Epithelial cell of prostate (primary cell): ENCODE results near the gene B3GALT2.
"Not testable (repeated sequence)": the region's sequence is repeated elsewhere in the genome, so short reads cannot be mapped to it uniquely, and the experiment has no call there.

Experiments
- DNase-seq: peaks from one replicate; pipeline ENCODE4 v3.0.0-alpha.2; 2011; ENCODE audit warnings: low read depth, low spot score
- H3K27ac ChIP-seq: fragments of 450-650 bp; 2 replicates; pipeline ENCODE4 v1.5.1; 2017; ENCODE audit warnings: mild to moderate bottlenecking

B3GALT2 gene, protein sequence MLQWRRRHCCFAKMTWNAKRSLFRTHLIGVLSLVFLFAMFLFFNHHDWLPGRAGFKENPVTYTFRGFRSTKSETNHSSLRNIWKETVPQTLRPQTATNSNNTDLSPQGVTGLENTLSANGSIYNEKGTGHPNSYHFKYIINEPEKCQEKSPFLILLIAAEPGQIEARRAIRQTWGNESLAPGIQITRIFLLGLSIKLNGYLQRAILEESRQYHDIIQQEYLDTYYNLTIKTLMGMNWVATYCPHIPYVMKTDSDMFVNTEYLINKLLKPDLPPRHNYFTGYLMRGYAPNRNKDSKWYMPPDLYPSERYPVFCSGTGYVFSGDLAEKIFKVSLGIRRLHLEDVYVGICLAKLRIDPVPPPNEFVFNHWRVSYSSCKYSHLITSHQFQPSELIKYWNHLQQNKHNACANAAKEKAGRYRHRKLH

DNA sequence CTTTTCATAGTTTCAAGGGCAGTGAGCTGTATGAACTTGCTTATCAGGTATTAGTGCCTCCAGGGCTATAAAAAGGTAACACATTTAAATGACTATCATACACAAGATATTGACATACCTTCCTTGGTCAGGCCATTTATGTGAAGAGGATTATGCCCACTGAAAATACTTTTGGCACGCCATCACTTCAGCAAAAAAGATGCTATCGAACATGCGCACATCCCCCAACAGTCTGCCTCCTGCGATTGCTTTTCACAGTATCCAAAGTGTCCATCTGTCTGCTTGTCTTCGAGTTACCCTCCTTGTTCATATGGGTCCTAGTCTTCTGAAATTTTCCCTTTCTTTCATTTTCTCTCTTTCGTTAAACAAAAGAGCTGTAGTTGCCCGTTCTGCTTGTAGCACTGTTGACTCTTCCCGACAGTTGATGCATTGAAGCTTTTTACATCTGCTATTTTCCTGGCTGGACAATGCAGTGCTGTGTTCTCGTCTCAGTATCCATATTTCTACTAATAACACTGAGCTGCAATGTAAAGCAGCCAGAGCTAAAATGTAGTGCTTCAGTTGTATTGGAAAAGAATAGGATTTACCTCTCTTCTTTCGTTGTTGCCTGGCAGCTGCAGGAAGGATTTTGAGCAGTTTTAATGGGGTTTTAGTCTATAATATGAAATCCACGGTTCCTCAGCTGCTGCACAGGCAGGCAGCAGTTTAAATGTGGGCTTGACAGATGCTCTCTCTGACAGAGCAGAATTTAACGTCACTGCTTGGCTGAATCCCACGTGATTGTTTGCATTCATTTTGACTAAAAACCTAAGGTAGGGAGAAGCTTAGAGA, at the start of gene B3GALT2:
Gene B3GALT2, minus strand, starts transcription at position 713 of the 831 bp plus-strand sequence. CDS start 5,051 bp downstream, outside the sequence.
- peak within 1 kb of the TSS; percentile 1 for H3K27ac ChIP-seq
- no peak for DNase-seq

DNA sequence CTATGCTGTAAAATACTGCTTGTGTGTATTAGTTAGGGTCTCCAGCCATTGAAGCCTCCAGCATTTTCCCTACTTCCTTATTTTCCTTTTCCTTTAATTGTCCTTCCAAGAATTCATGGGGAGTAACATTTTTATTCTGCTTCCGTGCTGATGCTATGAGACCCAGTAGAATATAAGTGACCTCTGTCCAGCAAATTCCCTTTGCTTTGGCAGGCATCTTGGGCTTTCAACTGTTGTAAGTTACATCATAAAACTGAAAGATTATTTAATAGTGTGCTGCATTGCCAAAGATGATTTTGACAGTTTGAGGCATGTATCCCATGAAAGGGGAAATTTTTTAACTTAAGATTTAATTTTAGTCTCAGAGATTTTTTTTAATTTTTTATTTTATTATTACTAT, 48.1 kb upstream of the B3GALT2 start:
- DNase-seq, result no peak
- H3K27ac ChIP-seq, result no peak overlapping the region

DNA sequence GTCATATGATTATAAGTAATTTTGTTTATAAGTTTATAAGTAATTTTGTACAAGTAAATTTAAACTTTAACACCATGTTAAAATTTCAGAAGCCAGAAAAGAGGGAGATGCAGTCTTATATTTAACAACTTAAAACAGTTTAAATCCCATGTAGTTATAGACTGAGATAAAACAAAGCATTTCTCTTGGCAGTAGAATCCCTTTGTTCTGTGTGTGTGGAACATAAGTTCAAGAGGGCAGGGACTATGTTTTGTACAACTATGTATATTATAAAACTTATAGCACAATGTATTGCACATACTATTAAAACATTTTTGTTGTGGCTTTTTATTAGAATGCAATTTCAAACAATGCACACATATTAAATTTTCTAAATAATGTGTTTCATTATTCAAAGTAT, 44.7 kb upstream of the B3GALT2 start:
- DNase-seq, H3K27ac ChIP-seq: not testable (repeated sequence)

DNA sequence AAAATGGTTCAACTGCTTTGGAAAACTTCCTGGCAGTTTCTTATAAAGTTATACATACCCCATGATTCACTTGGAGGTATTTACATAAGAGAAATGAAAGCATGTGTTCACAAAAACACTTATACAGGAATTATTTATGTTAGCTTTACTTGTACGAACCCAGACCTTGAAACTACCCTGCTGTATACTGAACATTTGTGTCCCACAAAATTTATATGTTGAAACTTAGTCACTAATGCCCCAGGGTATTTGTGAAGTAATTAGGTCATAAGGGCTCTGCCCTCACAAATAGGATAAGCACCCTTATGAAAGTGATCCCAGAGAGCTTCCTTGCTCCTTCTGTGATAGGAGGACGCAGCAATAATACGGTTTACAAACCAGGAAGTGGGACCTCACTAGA, 42.7 kb upstream of the B3GALT2 start:
- peak overlapping the region; percentile 20 for H3K27ac ChIP-seq
- DNase-seq, result peak; percentile 34

DNA sequence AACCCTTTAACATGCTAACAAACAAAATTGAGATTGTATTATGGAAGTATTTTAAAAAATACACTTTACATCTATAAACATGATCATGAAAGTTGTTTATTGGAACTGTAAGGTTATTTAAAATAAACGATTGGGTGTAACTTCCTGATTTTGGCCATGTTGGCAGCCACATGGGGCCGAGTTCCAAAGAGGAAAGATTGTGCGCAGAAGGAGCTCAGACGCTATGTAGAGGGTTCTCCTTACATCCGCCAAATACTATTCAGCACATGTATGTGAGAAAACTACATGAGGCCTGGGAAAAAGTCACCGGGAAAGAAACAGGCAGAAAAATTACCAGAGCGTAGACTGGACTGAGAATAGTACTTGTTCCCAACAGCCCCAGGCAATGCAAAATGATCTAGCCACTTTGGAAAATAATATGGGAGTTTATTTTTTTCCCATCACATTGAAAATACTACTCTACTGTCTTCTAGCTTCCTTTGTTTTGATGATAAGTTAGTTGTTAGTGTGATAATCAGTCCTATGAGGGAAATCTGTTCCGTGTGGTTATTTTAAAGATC, 35.7 kb upstream of the B3GALT2 start:
- no peak for DNase-seq
- no peak overlapping the region for H3K27ac ChIP-seq

DNA sequence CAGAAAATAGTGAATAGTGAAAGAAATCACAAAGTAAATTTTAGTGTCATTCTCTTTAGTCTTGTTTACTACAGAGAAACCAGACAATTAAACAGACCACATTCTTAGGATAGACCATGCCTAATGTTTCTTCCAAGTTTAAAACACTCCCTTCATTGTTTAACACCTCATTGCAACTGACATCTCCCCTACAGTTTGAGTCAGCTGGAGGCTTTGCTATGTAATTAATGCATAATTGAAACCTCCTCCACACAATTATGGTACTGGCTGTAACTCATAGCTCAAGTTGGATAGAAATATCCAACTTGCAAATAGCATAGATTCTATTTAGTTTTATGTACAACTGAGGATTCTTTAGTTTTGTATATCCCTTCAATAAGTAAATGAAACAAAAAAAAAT, 35.2 kb upstream of the B3GALT2 start:
- H3K27ac ChIP-seq, result no peak overlapping the region

DNA sequence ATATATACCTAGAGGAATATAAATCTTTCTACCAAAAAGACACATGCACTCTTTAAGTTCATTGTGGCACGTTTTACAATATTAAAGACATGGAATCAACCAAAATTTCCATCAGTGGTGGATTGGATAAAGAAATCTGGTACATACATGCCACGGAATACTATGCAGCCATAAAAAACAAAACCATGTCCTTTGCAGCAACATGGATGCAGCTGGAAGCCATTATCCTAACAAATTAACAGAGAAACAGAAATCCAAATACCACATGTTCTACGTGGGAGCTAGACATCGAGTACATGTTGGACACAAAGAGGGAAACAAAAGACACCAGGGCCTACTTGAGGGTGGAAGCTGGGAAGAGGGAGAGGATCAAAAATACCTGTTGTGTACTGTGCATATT, 33.0 kb upstream of the B3GALT2 start:
- no peak overlapping the region for H3K27ac ChIP-seq
- no peak for DNase-seq

More for the DNA sequence above, 35.2 kb upstream of the B3GALT2 start:
- DNase-seq, result no peak

DNA sequence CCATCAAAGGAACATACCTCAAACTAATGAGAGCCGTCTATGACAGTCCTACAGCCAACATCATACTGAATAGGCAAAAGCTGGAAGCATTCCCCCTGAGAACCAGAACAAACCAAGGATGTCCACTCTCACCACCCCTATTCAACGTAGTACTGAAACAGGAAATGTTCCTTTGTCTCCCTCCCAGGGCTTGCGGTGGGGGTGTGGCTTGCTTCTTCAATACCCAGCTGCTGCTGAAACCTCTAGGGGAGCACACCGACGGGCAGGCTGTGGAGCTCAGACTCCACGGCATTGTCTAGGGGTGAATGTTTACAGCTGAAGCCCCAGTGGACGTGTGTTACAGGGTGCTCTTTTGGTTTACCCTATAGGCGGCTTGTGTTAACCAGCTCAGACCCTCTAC, 30.5 kb upstream of the B3GALT2 start:
- DNase-seq, result no peak
- no peak overlapping the region for H3K27ac ChIP-seq

DNA sequence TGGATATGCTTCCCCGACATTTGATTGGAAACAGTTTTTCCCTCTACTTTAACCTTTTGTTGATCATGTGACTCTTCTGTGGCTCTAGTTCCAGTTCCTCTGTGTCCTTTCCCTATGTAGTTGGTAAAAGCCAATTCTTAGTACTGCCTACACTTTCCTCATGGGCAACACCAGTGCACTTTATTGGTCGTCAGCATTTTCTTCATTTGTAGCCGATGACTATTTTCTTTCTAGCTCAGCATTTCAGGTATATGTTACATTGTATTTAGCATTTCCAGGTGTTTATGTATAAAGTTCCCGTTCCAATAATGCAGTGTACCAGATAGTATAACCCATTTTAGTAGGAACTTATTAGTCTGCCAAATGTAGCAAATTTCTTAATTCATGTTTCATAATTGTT, 27.6 kb upstream of the B3GALT2 start:
- H3K27ac ChIP-seq, result no peak overlapping the region

DNA sequence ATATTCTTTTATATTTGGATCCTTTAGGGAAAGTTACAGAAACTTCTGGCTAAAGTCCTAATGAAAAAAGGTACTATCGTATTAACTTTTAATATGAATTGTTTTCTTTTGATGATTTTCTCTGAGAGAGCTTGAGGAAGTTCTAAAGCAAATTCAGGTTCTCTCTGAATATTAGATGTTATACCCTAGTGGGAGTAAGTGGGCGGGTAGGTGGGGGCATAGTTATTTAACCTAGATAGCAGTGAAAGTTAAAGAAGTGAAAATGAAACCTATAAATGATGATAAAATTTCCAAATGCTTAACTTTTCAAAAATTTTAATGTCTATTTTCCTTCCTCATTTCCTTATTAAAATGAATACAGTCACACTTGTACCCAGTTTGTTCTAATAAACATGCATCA, 26.2 kb upstream of the B3GALT2 start:
- no peak for DNase-seq
- peak overlapping the region; percentile 90 for H3K27ac ChIP-seq

More for the DNA sequence above, 27.6 kb upstream of the B3GALT2 start:
- no peak for DNase-seq

DNA sequence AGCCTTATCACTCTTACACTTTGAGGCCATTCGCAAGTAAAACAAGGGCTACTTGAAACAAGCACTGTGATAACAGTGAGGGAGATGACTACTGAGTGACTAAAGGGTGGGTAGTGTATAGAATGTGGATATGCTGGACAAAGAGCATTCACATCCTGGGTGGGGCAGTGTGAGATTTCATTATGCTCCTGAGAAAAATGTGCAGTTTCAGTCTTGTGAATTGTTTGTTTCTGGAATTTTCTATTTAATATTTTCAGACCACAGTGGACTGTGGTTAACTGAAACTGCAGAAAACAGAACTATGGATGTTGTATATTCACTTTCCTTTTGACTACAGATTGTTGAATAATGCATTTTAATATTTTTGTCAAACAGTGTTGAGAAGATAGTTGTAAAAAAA, 25.1 kb upstream of the B3GALT2 start:
- DNase-seq, result peak; percentile 70
- peak overlapping the region; percentile 90 for H3K27ac ChIP-seq

DNA sequence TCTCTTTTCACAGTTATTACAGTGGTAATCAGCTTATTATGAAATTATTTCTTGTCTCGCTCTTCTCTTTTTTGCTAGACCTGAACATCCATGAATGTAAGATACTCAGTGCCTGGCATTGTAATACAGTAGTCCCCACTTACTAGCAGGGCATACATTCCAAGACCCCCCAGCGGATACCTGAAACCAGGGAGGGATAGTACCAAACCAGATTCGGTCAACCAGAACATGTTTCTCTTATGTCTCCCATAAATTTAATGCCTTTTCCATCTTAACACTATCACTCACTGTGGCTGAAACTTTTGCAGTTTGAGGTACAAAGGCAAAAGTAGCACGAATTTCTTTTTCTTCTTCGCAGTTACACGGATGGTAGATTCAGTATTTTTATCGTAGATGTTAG, 24.6 kb upstream of the B3GALT2 start:
- DNase-seq, result no peak
- H3K27ac ChIP-seq, result peak overlapping the region; percentile 90

DNA sequence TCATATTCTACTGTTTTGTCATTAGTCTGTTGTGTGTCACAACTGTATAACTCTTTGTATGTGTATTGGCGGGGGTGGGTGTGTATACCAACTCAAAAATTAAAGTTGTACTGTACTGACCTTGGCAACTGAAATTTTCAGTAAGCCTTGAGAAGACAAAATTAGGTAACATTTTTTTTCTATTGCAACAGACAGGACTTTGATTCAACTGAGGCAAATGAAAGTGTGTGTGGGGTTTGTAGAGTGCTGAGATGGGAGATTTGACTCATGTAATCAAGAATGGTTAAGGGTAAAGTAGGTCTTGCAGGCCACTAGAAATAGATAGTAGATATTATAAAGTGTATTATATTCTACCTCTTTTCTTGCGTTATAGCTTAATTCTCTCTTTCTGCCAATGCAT, 14.6 kb upstream of the B3GALT2 start:
- no peak overlapping the region for H3K27ac ChIP-seq
- DNase-seq, result no peak

DNA sequence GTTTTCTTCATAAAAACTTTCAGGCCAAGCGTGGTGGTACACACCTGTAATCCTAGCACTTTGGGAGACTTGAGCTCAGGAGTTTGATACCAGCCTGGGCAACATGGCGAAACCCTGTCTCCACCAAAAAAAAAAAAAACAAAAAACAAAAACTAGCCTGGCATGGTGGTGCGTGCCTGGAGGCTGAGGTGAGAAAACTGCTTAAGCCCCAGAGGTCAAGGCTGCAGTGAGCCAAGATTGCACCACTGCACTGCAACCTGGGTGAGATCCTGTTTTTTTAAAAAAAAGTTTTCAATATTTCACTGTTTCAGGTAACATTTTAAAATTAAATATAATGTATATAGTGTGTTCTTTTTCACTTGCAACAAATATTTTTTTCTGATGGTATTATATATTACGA, 13.5 kb upstream of the B3GALT2 start:
- no peak overlapping the region for H3K27ac ChIP-seq
- DNase-seq, result no peak

DNA sequence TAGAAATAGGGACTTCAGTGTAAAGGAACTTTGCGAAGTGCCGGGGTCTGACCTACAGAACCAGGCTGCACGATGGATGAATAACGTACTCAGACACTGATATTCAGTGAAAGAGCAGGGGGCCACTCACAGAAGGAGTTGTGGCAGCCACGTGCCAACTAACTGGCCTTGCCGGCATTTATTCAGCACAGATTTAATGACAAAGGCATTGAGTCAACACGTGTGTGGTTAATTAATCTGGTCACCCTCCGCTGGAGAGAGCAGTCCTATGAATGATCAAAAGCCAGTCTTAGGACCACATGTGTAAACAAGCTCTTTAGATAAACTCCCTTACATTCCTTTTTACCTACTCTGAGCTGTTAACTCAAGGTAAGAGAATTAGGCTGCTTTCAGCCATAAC, 6.2 kb upstream of the B3GALT2 start:
- no peak overlapping the region for H3K27ac ChIP-seq
- DNase-seq, result no peak

DNA sequence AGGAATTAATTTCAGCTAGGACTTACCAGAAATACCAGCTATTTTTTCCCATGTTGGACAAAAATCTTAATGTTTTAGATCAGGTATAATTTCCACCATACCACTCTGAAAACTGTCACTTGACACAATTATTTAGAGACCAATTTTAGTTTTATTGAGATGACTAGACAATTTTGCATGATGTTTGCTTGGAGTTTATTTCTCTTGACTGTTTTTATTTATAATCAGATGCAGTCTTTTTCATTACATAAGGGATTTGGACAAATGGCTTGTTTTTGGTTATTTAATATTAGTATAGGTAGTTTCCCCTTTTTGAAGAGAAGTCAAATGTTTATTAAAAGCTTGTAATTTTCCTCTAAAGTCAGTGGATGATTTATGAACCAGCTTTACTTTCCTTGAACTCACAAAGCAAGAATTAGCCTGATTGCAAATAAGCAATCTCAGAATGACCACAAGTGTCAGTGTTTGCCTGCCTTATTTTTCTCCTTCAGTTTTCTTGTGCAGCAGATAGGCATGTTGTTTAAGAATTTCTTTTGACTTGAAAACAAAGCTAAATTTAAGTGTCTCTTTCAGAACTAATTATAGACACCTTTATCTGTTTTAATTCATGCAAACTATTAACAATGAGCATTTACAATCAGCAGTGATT, 3.8 kb upstream of the B3GALT2 start:
- H3K27ac ChIP-seq, result no peak overlapping the region
- DNase-seq, result no peak

DNA sequence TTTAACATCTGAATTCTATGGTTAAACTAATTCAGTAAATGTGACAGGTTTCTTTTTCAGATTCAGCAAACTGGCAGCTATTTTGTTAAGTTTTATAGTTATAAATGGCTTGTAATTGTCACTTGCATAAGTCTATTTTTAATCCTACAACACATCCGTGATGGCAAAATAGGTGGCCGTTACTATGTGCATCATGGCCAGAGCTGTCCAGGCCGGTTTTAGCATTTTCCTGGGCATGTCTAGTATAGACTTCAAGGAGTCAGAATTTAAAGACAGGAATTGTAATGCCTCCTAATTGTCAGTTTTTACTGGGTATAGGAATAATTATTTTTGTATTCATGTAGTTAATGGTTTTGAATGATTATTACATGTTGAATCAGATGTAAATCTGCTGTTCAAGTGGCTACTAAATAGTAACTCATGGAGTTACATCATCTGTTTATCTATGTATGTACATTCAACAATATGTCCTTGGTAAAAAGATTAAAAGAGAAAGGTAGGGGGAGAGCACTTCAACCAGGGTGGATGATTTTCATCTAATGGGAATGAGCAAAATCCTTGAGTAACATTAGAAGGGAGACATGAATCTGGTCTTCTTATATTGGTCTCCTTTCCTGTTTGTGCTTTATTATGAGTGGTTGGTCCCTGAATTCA, 3.2 kb upstream of the B3GALT2 start:
- H3K27ac ChIP-seq, result no peak overlapping the region
- no peak for DNase-seq

DNA sequence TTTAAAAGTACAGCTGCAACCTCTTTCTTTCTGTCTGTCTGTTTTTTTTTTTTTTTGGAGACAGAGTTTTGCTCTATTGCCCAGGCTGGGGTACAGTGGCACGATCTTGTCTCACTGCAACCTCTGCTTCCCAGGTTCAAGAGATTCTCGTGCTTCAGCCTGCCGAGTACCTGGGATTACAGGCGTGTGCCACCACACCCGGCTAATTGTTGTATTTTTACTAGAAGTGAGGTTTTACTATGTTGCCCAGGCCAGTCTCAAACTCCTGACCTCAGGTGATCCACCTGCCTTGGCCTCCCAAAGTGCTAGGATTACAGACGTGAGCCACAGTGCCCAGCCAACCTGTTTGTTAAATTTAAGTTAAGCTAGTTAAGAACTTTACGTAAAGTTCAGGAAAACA, 2.5 kb upstream of the B3GALT2 start:
- not testable (repeated sequence) for H3K27ac ChIP-seq, DNase-seq

DNA sequence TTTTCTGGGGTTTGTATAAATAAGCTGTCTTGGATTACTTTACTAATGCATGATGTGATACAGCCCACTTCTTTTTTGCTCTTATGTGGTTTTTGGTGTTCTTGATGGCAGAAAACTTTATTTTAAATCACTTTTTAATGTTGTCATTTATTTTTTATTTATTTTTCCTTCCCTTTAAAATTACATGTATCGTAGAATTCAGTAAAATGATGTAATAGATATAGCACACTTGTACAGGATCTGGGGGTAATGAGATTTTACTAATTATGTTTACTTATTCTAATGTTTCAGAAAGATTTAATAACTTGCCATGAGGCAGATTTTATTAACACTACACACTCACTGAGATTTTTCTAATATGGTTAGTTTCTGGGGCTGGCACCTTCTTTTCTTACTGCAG, 701 bp upstream of the B3GALT2 start:
- DNase-seq, result no peak
- no peak overlapping the region for H3K27ac ChIP-seq

DNA sequence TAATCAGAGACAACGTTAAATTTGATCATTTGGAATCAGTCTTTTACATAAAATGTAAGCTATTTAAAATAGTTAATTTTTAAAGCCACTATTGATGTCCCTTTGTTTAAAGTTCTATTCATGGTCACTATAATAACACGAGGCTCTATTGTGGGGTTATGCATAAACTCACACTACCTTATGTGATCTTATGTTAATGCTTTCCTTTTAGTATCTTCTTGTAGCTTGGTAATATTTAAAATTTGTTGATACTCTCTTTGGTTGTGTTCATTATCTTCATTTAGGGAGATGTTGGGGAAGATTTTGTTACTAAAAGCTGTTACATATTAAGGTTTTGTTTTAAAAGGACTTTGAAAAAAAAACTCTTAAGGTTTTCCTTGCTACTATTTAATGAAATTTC, 1.2 kb downstream of the B3GALT2 start:
- no peak for DNase-seq
- no peak overlapping the region for H3K27ac ChIP-seq
